ENCODE measurements around the gene ITPRID2.
"Not testable (repeated sequence)": the region's sequence is repeated elsewhere in the genome, so short reads cannot be mapped to it uniquely, and the experiment has no call there.

Gene ITPRID2

GRCh38 chr2:181916726-181917718 is 25.5 kb downstream of the ITPRID2 start:
- DNase-seq: no peak

GRCh38 chr2:181918188-181918587 is 26.7 kb downstream of the ITPRID2 start:
- DNase-seq: no peak

- DNase-seq: no peak
Measured at GRCh38 chr2:181923121-181923520, 31.6 kb downstream of the ITPRID2 start.

GRCh38 chr2:181924336-181924735 is 32.8 kb downstream of the ITPRID2 start:
- no peak for DNase-seq

GRCh38 chr2:181934694-181935093 is 43.2 kb downstream of the ITPRID2 start:
- no peak for DNase-seq

GRCh38 chr2:181937473-181937872 is 45.9 kb downstream of the ITPRID2 start:
- peak; percentile 23 for DNase-seq

- no peak for DNase-seq
Measured at GRCh38 chr2:181943411-181944124, 52.0 kb downstream of the ITPRID2 start.

GRCh38 chr2:181944164-181944913 is 52.8 kb downstream of the ITPRID2 start:
- no peak for DNase-seq

- no peak for DNase-seq
Measured at GRCh38 chr2:181944914-181945291, 53.4 kb downstream of the ITPRID2 start.

- DNase-seq: no peak
Measured at GRCh38 chr2:181946444-181947127, 55.1 kb downstream of the ITPRID2 start.

GRCh38 chr2:181947273-181947672 is 55.7 kb downstream of the ITPRID2 start:
- DNase-seq: no peak

- no peak for DNase-seq
Measured at GRCh38 chr2:181948227-181948626, 56.7 kb downstream of the ITPRID2 start.

- DNase-seq: no peak
Measured at GRCh38 chr2:181949047-181949446, 57.5 kb downstream of the ITPRID2 start.

- no peak for DNase-seq
Measured at GRCh38 chr2:181952404-181953226, 61.1 kb downstream of the ITPRID2 start.

- DNase-seq: peak; percentile 66
Measured at GRCh38 chr2:181953881-181954537, 62.5 kb downstream of the ITPRID2 start.

- DNase-seq: no peak
Measured at GRCh38 chr2:181954538-181954883, 63.0 kb downstream of the ITPRID2 start.

GRCh38 chr2:181955010-181955409 is 63.5 kb downstream of the ITPRID2 start:
- DNase-seq: no peak

- not testable (repeated sequence) for DNase-seq
Measured at GRCh38 chr2:181955866-181956265, 64.3 kb downstream of the ITPRID2 start.

GRCh38 chr2:181957668-181958067 is 66.1 kb downstream of the ITPRID2 start:
- DNase-seq: no peak

- DNase-seq: no peak
Measured at GRCh38 chr2:181958726-181959125, 67.2 kb downstream of the ITPRID2 start.

GRCh38 chr2:181959508-181959907 is 68.0 kb downstream of the ITPRID2 start:
- DNase-seq: no peak

Data from midbrain (tissue), 1 donor.